Colonic mucosa (tissue), 4 donors: ENCODE data around the gene DMRT2. TPM values are rescaled to one million over a fixed set of nuclear protein-coding genes. Genes with fewer than 3 reads are reported as not detected.

ENCODE experiments used
- DNase-seq: peaks from one replicate; pipeline ENCODE4 v3.0.0-alpha.2; 2020
- H3K27ac ChIP-seq: fragments of 200-600 bp; one replicate; pipeline ENCODE4 v1.8.0; 2021
- H3K27me3 ChIP-seq: fragments of 200-600 bp; one replicate; pipeline ENCODE4 v1.8.0; 2021
- H3K36me3 ChIP-seq: fragments of 200-600 bp; one replicate; pipeline ENCODE4 v1.8.0; 2021
- H3K4me1 ChIP-seq: fragments of 200-600 bp; one replicate; pipeline ENCODE4 v1.8.0; 2021; ENCODE audit warnings: mild to moderate bottlenecking
- H3K4me3 ChIP-seq: fragments of 200-600 bp; one replicate; pipeline ENCODE4 v1.8.0; 2021
- H3K9ac ChIP-seq, 2 donors: one replicate each; pipeline ENCODE4 v1.7.0; 2013; ENCODE audit warnings: control low read depth in 2 of 2, low read depth in 2 of 2, low read length in 2 of 2
- H3K9me3 ChIP-seq: fragments of 200-600 bp; one replicate; pipeline ENCODE4 v1.8.0; 2021
- intact Hi-C: fragments of 100-400 bp; cut with DNase I; formaldehyde crosslinking; loops from one replicate; pipeline ENCODE4 v1.14.1; 2022
- total RNA-seq, 2 donors: library from RNA; stranded (reverse); fragmentation: NEBNext Ultra II Directional in 1 of 2; extraction: Animal tissue kit (Norgen Biotek cat#: 25700) in 1 of 2; gene quantifications; one replicate each; pipeline ENCODE4 v1.2.1, GENCODE V29; 2021
- TF ChIP-seq, protein P1 (sequence below): fragments of 200-600 bp; IDR thresholded peaks from one replicate; pipeline ENCODE4 v1.8.0; 2022; ENCODE audit warnings: antibody characterized with exemption, mild to moderate bottlenecking
- donor health status: healthy.
- donor health status: DM: no; HTN: no; CAD: no.
- donor health status: DM: no; HTN: no; CAD: no.

DMRT2 gene
- total RNA-seq, 2 donors from 2014 or later: 8.7 to 15.9 TPM

DNA sequence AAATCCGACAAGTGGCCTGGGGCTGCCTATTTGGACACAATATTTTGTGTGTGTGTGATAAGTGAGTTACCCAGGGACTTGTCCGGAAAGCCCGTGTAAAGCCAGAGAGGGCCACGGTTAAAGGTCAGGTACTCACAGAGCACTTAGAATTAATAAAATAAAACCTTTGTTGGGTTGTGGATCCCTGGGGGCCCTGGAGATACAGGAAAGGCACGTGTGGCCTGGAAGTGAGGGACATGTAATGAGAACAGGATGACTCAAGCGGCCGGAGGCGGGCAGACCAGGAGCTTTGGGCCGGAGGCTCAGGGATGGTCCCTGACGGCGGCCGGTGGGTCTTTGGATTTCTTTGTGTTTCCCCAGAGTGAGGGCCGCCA, 1.0 kb downstream of the DMRT2 start:
- Histone ChIP-seq H3K27ac (peak overlapping the region; percentile 42), H3K4me1 (no peaks in the 10 kb centered on the region), H3K27me3 (peaks cover 54% of the 10 kb centered on the region), H3K36me3 (no peaks in the 10 kb centered on the region), H3K9me3 (no peaks in the 10 kb centered on the region), H3K4me3 (peak overlapping the region; percentile 29), H3K9ac (peak overlapping the region; percentile 45 to 76)
- TF ChIP-seq, protein P1, sequence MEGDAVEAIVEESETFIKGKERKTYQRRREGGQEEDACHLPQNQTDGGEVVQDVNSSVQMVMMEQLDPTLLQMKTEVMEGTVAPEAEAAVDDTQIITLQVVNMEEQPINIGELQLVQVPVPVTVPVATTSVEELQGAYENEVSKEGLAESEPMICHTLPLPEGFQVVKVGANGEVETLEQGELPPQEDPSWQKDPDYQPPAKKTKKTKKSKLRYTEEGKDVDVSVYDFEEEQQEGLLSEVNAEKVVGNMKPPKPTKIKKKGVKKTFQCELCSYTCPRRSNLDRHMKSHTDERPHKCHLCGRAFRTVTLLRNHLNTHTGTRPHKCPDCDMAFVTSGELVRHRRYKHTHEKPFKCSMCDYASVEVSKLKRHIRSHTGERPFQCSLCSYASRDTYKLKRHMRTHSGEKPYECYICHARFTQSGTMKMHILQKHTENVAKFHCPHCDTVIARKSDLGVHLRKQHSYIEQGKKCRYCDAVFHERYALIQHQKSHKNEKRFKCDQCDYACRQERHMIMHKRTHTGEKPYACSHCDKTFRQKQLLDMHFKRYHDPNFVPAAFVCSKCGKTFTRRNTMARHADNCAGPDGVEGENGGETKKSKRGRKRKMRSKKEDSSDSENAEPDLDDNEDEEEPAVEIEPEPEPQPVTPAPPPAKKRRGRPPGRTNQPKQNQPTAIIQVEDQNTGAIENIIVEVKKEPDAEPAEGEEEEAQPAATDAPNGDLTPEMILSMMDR: no peak
- intact Hi-C loops: no loop called here
- DNase-seq: peak; percentile 44

DNA sequence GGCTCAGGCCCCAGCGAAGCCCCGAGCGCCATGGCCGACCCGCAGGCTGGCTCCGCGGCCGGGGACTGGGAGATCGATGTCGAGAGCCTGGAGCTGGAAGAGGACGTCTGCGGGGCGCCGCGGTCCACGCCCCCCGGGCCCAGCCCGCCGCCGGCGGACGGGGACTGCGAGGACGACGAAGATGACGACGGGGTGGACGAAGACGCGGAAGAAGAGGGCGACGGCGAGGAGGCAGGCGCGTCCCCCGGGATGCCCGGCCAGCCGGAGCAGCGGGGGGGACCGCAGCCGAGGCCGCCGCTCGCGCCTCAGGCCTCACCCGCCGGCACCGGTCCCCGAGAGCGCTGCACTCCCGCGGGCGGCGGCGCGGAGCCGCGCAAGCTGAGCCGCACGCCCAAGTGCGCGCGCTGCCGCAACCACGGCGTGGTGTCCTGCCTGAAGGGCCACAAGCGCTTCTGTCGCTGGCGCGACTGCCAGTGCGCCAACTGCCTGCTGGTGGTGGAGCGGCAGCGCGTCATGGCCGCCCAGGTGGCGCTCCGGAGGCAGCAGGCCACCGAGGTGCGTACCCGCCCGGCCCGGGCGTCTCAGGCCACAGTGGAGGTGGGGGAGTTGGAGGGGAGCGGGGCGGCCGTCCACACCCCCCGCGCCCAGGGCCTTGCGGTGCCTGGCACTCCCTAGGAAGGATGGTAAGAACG, 1.6 kb downstream of the DMRT2 start:
- no peaks in the 10 kb centered on the region for H3K36me3 ChIP-seq
- no peaks in the 10 kb centered on the region for H3K9me3 ChIP-seq
- H3K27ac ChIP-seq: peak overlapping the region; percentile 42
- H3K4me1 ChIP-seq: no peaks in the 10 kb centered on the region
- intact Hi-C loops: no loop called here
- peak; percentile 72 for DNase-seq
- TF ChIP-seq, protein P1: no peak
- peaks cover 48% of the 10 kb centered on the region for H3K27me3 ChIP-seq
- H3K4me3 ChIP-seq: peak overlapping the region; percentile 29
- H3K9ac ChIP-seq: peak overlapping the region; percentile 45 to 76

DNA sequence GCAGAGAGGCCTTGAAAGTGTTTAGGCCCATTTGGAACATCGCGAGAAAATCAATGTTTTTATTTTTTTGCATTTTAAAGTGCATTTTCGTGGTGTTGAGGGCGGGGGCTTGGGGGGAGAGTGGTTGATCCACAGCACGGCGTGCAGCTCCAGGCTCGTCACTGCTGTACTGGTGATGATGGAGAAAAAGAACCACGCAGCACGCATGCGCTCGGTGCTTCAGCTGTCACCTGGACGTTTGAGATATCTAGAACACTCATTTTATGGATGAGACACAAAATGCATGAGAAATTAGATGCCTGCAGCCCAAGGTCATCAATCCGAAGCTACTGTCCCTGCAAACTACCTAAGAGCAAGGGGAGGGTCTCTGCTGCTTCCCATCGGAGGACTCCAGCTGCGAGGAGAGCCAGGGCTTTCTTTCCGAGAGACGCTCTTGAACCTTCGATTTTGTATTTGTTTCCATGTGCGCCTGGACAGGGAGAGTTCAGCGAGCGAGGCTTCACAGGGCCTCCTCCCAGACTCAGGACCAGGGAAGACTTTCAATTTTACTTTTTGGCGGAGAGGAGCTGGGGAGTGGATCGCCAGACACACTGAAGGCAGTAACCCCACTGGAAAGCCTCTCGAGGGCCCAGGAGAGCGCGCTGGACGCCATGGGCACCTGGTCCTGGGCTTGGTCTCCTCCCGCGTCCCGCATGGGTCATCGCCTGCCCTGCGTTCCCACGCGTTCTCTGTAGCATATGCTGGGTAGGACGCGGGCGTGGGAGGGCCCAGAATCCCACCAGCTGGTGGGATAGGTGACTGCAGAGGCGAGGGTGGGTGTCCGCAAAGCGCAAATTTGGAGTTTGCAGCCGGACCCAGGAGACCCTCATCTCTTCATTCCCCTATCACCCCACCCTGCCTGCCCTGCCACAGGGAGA, 2.5 kb downstream of the DMRT2 start:
- peak overlapping the region; percentile 29 for H3K4me3 ChIP-seq
- H3K36me3 ChIP-seq: no peaks in the 10 kb centered on the region
- TF ChIP-seq, protein P1: no peak
- peaks cover 41% of the 10 kb centered on the region for H3K27me3 ChIP-seq
- no peak for DNase-seq
- no peaks in the 10 kb centered on the region for H3K4me1 ChIP-seq
- peak overlapping the region in 1 of 2 donors; percentile 28 for H3K9ac ChIP-seq
- H3K27ac ChIP-seq: peak overlapping the region; percentile 42
- intact Hi-C loops: no loop called here
- H3K9me3 ChIP-seq: no peaks in the 10 kb centered on the region

DNA sequence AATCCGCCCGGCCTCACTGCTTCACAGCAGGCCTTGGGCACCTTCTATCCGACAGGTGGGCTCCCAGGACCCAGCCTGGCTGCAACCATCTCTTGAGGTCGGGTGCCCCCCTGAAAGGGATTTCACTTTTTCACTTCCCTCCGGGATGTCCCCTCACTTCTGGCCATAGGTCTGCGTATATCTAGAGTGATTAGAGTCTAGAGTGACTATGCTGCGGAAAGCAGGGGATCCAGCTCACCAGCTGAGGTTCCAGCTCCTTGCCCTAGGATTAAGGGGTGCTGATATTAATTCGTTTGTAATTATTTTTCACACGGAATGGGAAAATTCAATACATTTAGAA, 3.1 kb downstream of the DMRT2 start:
- Histone ChIP-seq H3K4me3 (no peak overlapping the region), H3K4me1 (no peaks in the 10 kb centered on the region), H3K27me3 (peaks cover 35% of the 10 kb centered on the region), H3K27ac (no peak overlapping the region), H3K9ac (no peak overlapping the region), H3K36me3 (no peaks in the 10 kb centered on the region), H3K9me3 (no peaks in the 10 kb centered on the region)
- intact Hi-C loops: no loop called here
- DNase-seq: no peak
- TF ChIP-seq, protein P1: no peak

DNA sequence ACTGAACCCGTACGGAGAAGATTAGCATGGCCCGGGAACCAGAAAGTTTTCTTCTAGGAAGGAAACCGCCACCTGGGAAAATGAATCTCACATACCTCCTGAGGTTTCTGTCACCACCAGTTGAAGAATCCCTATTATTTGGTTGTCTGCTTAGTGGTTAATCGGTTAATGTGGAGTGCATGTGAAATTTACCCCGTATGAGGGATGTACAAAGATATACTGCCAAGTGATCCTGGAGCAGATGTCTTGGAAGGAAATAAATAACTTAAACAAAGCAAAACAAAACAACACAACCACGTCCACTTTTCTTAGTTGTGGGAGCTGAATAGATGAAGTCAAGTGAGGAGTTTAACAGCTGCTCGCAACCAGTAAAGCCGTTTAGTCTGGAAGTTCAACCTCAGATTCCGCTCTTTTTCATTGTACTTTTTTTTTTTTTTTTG, 3.8 kb downstream of the DMRT2 start:
- Histone ChIP-seq H3K4me3 (no peak overlapping the region), H3K4me1 (no peaks in the 10 kb centered on the region), H3K27me3 (peaks cover 27% of the 10 kb centered on the region), H3K27ac (no peak overlapping the region), H3K36me3 (no peaks in the 10 kb centered on the region), H3K9ac (no peak overlapping the region), H3K9me3 (no peaks in the 10 kb centered on the region)
- DNase-seq: no peak
- intact Hi-C loops: no loop called here
- TF ChIP-seq, protein P1: no peak
